BJ (cell line): ENCODE data around the gene SCEL. TPM values are rescaled to one million over a fixed set of nuclear protein-coding genes. Genes with fewer than 3 reads are reported as not detected.

Source experiments
- CTCF ChIA-PET: fragments of 350-600 bp; formaldehyde crosslinking; extraction: SDS; loops from one replicate; lab custom pipeline; 2021; ENCODE audit warnings: antibody characterized with exemption, inconsistent platforms; lab: Yijun Ruan, JAX
- POLR2A ChIA-PET: fragments of 300-600 bp; sonication (Branson Sonifier 250); formaldehyde crosslinking; extraction: SDS; loops from one replicate; lab custom pipeline; 2021; ENCODE audit warnings: antibody characterized with exemption; lab: Charles Lee
- DNase-seq: peaks from one replicate; pipeline ENCODE4 v3.0.0-alpha.2; 2011; ENCODE audit warnings: low read depth
- H3K27me3 ChIP-seq: 2 replicates; pipeline ENCODE4 v1.6.0; 2011; ENCODE audit warnings: low read length; ENCODE audit not compliant: control insufficient read depth, insufficient read depth
- H3K36me3 ChIP-seq: 2 replicates; pipeline ENCODE4 v1.5.1; 2011; ENCODE audit warnings: low read length; ENCODE audit not compliant: control insufficient read depth, insufficient read depth
- H3K4me3 ChIP-seq: 2 replicates; pipeline ENCODE4 v1.5.1; 2011; ENCODE audit warnings: low read depth, mild to moderate bottlenecking, control low read depth, low read length
- CTCF ChIP-seq: IDR thresholded peaks from 2 replicates; pipeline ENCODE4 v1.5.1; 2011; ENCODE audit warnings: low read depth, mild to moderate bottlenecking, control low read depth, inconsistent platforms, low read length, moderate library complexity; ENCODE audit not compliant: insufficient read depth
- polyA plus RNA-seq: library from polyadenylated mRNA; depleted of rRNA; stranded (reverse); fragments of >200 nt; gene quantifications from 2 replicates; pipeline ENCODE4 v1.2.3, GENCODE V29; 2011

SCEL gene
- polyA plus RNA-seq, 1 experiment = not detected

- H3K27me3 ChIP-seq = no peaks in the 10 kb centered on the region
- DNase-seq = no peak
- no peaks in the 10 kb centered on the region for H3K36me3 ChIP-seq
- ChIA-PET CTCF (no interaction called here), POLR2A (no interaction called here)
- no peak for TF ChIP-seq CTCF
- H3K4me3 ChIP-seq = no peak overlapping the region
These were observed 139.3 kb downstream of the SCEL start for GRCh38 chr13:77674852-77675251.

- no peaks in the 10 kb centered on the region for H3K36me3 ChIP-seq
- ChIA-PET POLR2A (no interaction called here), CTCF (no interaction called here)
- H3K4me3 ChIP-seq = no peak overlapping the region
- DNase-seq = no peak
- no peak for TF ChIP-seq CTCF
- no peaks in the 10 kb centered on the region for H3K27me3 ChIP-seq
These were observed 143.3 kb downstream of the SCEL start for GRCh38 chr13:77678691-77679235.

GRCh38 chr13:77687799-77688198 is 152.3 kb downstream of the SCEL start:
- ChIA-PET CTCF (no interaction called here), POLR2A (no interaction called here)
- no peak for TF ChIP-seq CTCF

GRCh38 chr13:77691871-77692270 is 156.4 kb downstream of the SCEL start:
- no peaks in the 10 kb centered on the region for H3K27me3 ChIP-seq
- no peaks in the 10 kb centered on the region for H3K36me3 ChIP-seq
- ChIA-PET POLR2A (no interaction called here), CTCF (no interaction called here)
- no peak overlapping the region for H3K4me3 ChIP-seq
- no peak for DNase-seq
- TF ChIP-seq CTCF = no peak

More at GRCh38 chr13:77687799-77688198, 152.3 kb downstream of the SCEL start:
- H3K27me3 ChIP-seq = no peaks in the 10 kb centered on the region
- H3K4me3 ChIP-seq = no peak overlapping the region
- H3K36me3 ChIP-seq = no peaks in the 10 kb centered on the region
- DNase-seq = no peak

GRCh38 chr13:77692746-77693448 is 157.4 kb downstream of the SCEL start:
- Histone ChIP-seq H3K27me3 (no peaks in the 10 kb centered on the region), H3K36me3 (no peaks in the 10 kb centered on the region), H3K4me3 (no peak overlapping the region)
- CTCF ChIA-PET = no interaction called here
- TF ChIP-seq CTCF = no peak
- no peak for DNase-seq
- POLR2A ChIA-PET = no interaction called here
